H1 (cell line): ENCODE measurements around the gene OCSTAMP. TPM values are rescaled to one million over a fixed set of nuclear protein-coding genes. Genes with fewer than 3 reads are reported as not detected.

ENCODE experiments used
- CBX8 ChIP-seq: fragments of 300-800, 300-1000 bp; sonication (generic); IDR thresholded peaks from 2 replicates; pipeline ENCODE4 v1.7.1; 2016; ENCODE audit warnings: low read depth, low read length, borderline replicate concordance
- RXRA ChIP-seq: IDR thresholded peaks from 2 replicates; pipeline ENCODE4 v1.6.1; 2011; ENCODE audit warnings: low read depth, mild to moderate bottlenecking, low read length, moderate library complexity; ENCODE audit not compliant: insufficient read depth
- polyA plus RNA-seq, 7 experiments: library from polyadenylated mRNA; depleted of rRNA in 3 of 7; stranded (reverse) in 5 of 7; unstranded in 2 of 7; fragments of >200 nt in 5 of 7; fragments of 200-250 nt in 2 of 7; gene quantifications; 1 replicate in 5 of 7; 2 replicates in 1 of 7; 4 replicates in 1 of 7; pipeline versions ENCODE4 v1.2.1 to v1.2.3, GENCODE V29; 2011 to 2013; ENCODE audit warnings: missing spikeins in 2 of 7, mixed read lengths in 2 of 7
- total RNA-seq: library from RNA; stranded (reverse); fragmentation: NEBNext Ultra II Directional; extraction: Animal tissue kit (Norgen Biotek cat#: 25700); gene quantifications from 2 replicates; pipeline ENCODE4 v1.2.1, GENCODE V29; 2021

The OCSTAMP gene
- total and polyA plus RNA-seq, 2 of the 8 experiments (the other 6 are each of a cell fraction or from before 2014, with no cell fraction given), result 0.09 to 0.13 TPM

GRCh38 chr20:46545077-46545826 lies 5.2 kb downstream of the OCSTAMP start (continued):
- no peak for TF ChIP-seq RXRA
- no peak for TF ChIP-seq CBX8
